IgD-negative memory B cell (primary cell): ENCODE data around the gene TIMM44. TPM values are rescaled to one million over a fixed set of nuclear protein-coding genes. Genes with fewer than 3 reads are reported as not detected.
"Not testable (repeated sequence)": the region's sequence is repeated elsewhere in the genome, so short reads cannot be mapped to it uniquely, and the experiment has no call there.

Experiments used
- H3K27ac Mint-ChIP-seq, 3 donors: one replicate each; pipeline ENCODE4 v1.8.0; 2020 to 2022; ENCODE audit warnings: mild to moderate bottlenecking in 3 of 3, mixed read lengths in 3 of 3, moderate library complexity in 1 of 3
- H3K27me3 Mint-ChIP-seq: one replicate; pipeline ENCODE4 v1.8.0; 2021; ENCODE audit warnings: mixed read lengths
- H3K36me3 Mint-ChIP-seq: one replicate; pipeline ENCODE4 v1.8.0; 2020; ENCODE audit warnings: mild to moderate bottlenecking, mixed read lengths
- H3K4me1 Mint-ChIP-seq, 3 donors: one replicate each; pipeline ENCODE4 v1.8.0; 2020 to 2022; ENCODE audit warnings: mixed read lengths in 3 of 3, mild to moderate bottlenecking in 1 of 3
- H3K4me3 Mint-ChIP-seq, 4 donors: one replicate each; pipeline ENCODE4 v1.8.0; 2020 to 2022; ENCODE audit warnings: mild to moderate bottlenecking in 4 of 4, mixed read lengths in 4 of 4, moderate library complexity in 3 of 4
- H3K9me3 Mint-ChIP-seq, 3 donors: one replicate each; pipeline ENCODE4 v1.8.0; 2020 to 2021; ENCODE audit warnings: mixed read lengths in 3 of 3, mild to moderate bottlenecking in 1 of 3
- polyA plus RNA-seq: library from polyadenylated mRNA; unstranded; fragments of 300-500 nt; fragmentation: Illumina TruSeq; gene quantifications from one replicate; pipeline ENCODE4 v1.2.3, GENCODE V29; 2021

Gene TIMM44
- polyA plus RNA-seq, 1 donor from 2014 or later: 16.1 TPM

GRCh38 chr19:7902796-7903243, 40.6 kb downstream of the TIMM44 start:
- H3K9me3 Mint-ChIP-seq: no peaks in the 10 kb centered on the region
- H3K4me1 Mint-ChIP-seq: peaks cover 13 to 15% (median 13%) of the 10 kb centered on the region in 3 donors
- no peaks in the 10 kb centered on the region for H3K27me3 Mint-ChIP-seq
- no peaks in the 10 kb centered on the region for H3K36me3 Mint-ChIP-seq
- peak overlapping the region; percentile 97 to 99 (median 98) for H3K27ac Mint-ChIP-seq
- peak overlapping the region; percentile 84 to 95 (median 90) for H3K4me3 Mint-ChIP-seq

- H3K36me3 Mint-ChIP-seq: no peaks in the 10 kb centered on the region
- peak overlapping the region in 2 of 3 donors; percentile 81 to 97 for H3K27ac Mint-ChIP-seq
- peaks cover 13 to 15% (median 13%) of the 10 kb centered on the region in 3 donors for H3K4me1 Mint-ChIP-seq
- peak overlapping the region in 1 of 4 donors; percentile 86 for H3K4me3 Mint-ChIP-seq
- H3K27me3 Mint-ChIP-seq: no peaks in the 10 kb centered on the region
- H3K9me3 Mint-ChIP-seq: no peaks in the 10 kb centered on the region
Measured at GRCh38 chr19:7901337-7901736, 42.1 kb downstream of the TIMM44 start.

- H3K27me3 Mint-ChIP-seq: no peaks in the 10 kb centered on the region
- peak overlapping the region in 1 of 4 donors; percentile 48 for H3K4me3 Mint-ChIP-seq
- no peaks in the 10 kb centered on the region for H3K9me3 Mint-ChIP-seq
- no peaks in the 10 kb centered on the region for H3K36me3 Mint-ChIP-seq
- peak overlapping the region in 1 of 3 donors; percentile 97 for H3K27ac Mint-ChIP-seq
- H3K4me1 Mint-ChIP-seq: peaks cover 13 to 15% (median 13%) of the 10 kb centered on the region in 3 donors
Measured at GRCh38 chr19:7900931-7901330, 42.5 kb downstream of the TIMM44 start.

- no peaks in the 10 kb centered on the region for H3K27me3 Mint-ChIP-seq
- H3K27ac Mint-ChIP-seq: peak overlapping the region in 1 of 3 donors; percentile 97
- no peaks in the 10 kb centered on the region for H3K36me3 Mint-ChIP-seq
- peak overlapping the region in 1 of 4 donors; percentile 48 for H3K4me3 Mint-ChIP-seq
- no peaks in the 10 kb centered on the region for H3K9me3 Mint-ChIP-seq
- peaks cover 11 to 13% (median 13%) of the 10 kb centered on the region in 3 donors for H3K4me1 Mint-ChIP-seq
Measured at GRCh38 chr19:7900401-7900870, 43.0 kb downstream of the TIMM44 start.

GRCh38 chr19:7899751-7900378, 43.6 kb downstream of the TIMM44 start:
- no peak overlapping the region for H3K27ac Mint-ChIP-seq
- H3K36me3 Mint-ChIP-seq: no peaks in the 10 kb centered on the region
- H3K27me3 Mint-ChIP-seq: peaks cover 3% of the 10 kb centered on the region
- H3K9me3 Mint-ChIP-seq: no peaks in the 10 kb centered on the region
- peaks cover 7 to 11% (median 10%) of the 10 kb centered on the region in 3 donors for H3K4me1 Mint-ChIP-seq
- H3K4me3 Mint-ChIP-seq: no peak overlapping the region

GRCh38 chr19:7898967-7899366, 44.5 kb downstream of the TIMM44 start:
- H3K9me3 Mint-ChIP-seq: no peaks in the 10 kb centered on the region
- peaks cover 4 to 7% (median 5%) of the 10 kb centered on the region in 3 donors for H3K4me1 Mint-ChIP-seq
- H3K27ac Mint-ChIP-seq: no peak overlapping the region
- H3K4me3 Mint-ChIP-seq: no peak overlapping the region
- peaks cover 9% of the 10 kb centered on the region for H3K27me3 Mint-ChIP-seq
- no peaks in the 10 kb centered on the region for H3K36me3 Mint-ChIP-seq

GRCh38 chr19:7897292-7897691, 46.2 kb downstream of the TIMM44 start:
- no peak overlapping the region for H3K27ac Mint-ChIP-seq

GRCh38 chr19:7895565-7895964, 47.9 kb downstream of the TIMM44 start:
- Mint-ChIP-seq H3K27me3 (peaks cover 14% of the 10 kb centered on the region), H3K9me3 (no peaks in the 10 kb centered on the region), H3K4me1 (no peaks in the 10 kb centered on the region), H3K4me3 (no peak overlapping the region), H3K36me3 (no peaks in the 10 kb centered on the region), H3K27ac (no peak overlapping the region)

More at GRCh38 chr19:7897292-7897691, 46.2 kb downstream of the TIMM44 start:
- Mint-ChIP-seq H3K4me3 (no peak overlapping the region), H3K9me3 (no peaks in the 10 kb centered on the region), H3K36me3 (no peaks in the 10 kb centered on the region), H3K27me3 (peaks cover 12% of the 10 kb centered on the region), H3K4me1 (no peaks in the 10 kb centered on the region)

- Mint-ChIP-seq H3K9me3 (no peaks in the 10 kb centered on the region), H3K4me1 (no peaks in the 10 kb centered on the region), H3K4me3 (no peak overlapping the region), H3K27me3 (peaks cover 14% of the 10 kb centered on the region), H3K36me3 (no peaks in the 10 kb centered on the region), H3K27ac (no peak overlapping the region)
Measured at GRCh38 chr19:7894612-7895309, 48.7 kb downstream of the TIMM44 start.

GRCh38 chr19:7893362-7894101, 49.9 kb downstream of the TIMM44 start:
- not testable (repeated sequence) for H3K36me3 Mint-ChIP-seq, H3K4me3 Mint-ChIP-seq, H3K4me1 Mint-ChIP-seq, H3K9me3 Mint-ChIP-seq, H3K27ac Mint-ChIP-seq
- H3K27me3 Mint-ChIP-seq: peaks cover 19% of the 10 kb centered on the region

GRCh38 chr19:7888826-7889217, 54.6 kb downstream of the TIMM44 start:
- no peaks in the 10 kb centered on the region for H3K4me1 Mint-ChIP-seq
- no peak overlapping the region for H3K27ac Mint-ChIP-seq
- peaks cover 14% of the 10 kb centered on the region for H3K27me3 Mint-ChIP-seq
- no peaks in the 10 kb centered on the region for H3K9me3 Mint-ChIP-seq
- H3K4me3 Mint-ChIP-seq: no peak overlapping the region
- H3K36me3 Mint-ChIP-seq: no peaks in the 10 kb centered on the region

- no peaks in the 10 kb centered on the region for H3K4me1 Mint-ChIP-seq
- H3K27me3 Mint-ChIP-seq: peaks cover 13% of the 10 kb centered on the region
- no peak within 1 kb of the TSS for H3K4me3 Mint-ChIP-seq
- H3K36me3 Mint-ChIP-seq: no peaks in the 10 kb centered on the region
- H3K9me3 Mint-ChIP-seq: no peaks in the 10 kb centered on the region
- no peak within 1 kb of the TSS for H3K27ac Mint-ChIP-seq
Measured at GRCh38 chr19:7888145-7888825, 55.2 kb downstream of the TIMM44 start, which contains the start of gene LRRC8E. LRRC8E (plus strand) TSS chr19:7888510; CDS start chr19:7895604, 7,094 bp downstream.

- no peaks in the 10 kb centered on the region for H3K9me3 Mint-ChIP-seq
- peaks cover 13% of the 10 kb centered on the region for H3K27me3 Mint-ChIP-seq
- no peak overlapping the region for H3K4me3 Mint-ChIP-seq
- H3K36me3 Mint-ChIP-seq: no peaks in the 10 kb centered on the region
- H3K27ac Mint-ChIP-seq: no peak overlapping the region
- no peaks in the 10 kb centered on the region for H3K4me1 Mint-ChIP-seq
Measured at GRCh38 chr19:7887408-7888144, 55.9 kb downstream of the TIMM44 start.

GRCh38 chr19:7885818-7886217, 57.6 kb downstream of the TIMM44 start:
- H3K27me3 Mint-ChIP-seq: peaks cover 11% of the 10 kb centered on the region
- no peak overlapping the region for H3K4me3 Mint-ChIP-seq
- H3K4me1 Mint-ChIP-seq: no peaks in the 10 kb centered on the region
- H3K9me3 Mint-ChIP-seq: no peaks in the 10 kb centered on the region
- H3K27ac Mint-ChIP-seq: no peak overlapping the region
- H3K36me3 Mint-ChIP-seq: no peaks in the 10 kb centered on the region
